HG03196 (cell line): Measurements from ENCODE around the gene PRKACA.

ENCODE experiments used
- ATAC-seq: cut with Tn5 transposase; IDR thresholded peaks from one replicate; pipeline ENCODE4 v1.9.1; 2021; ENCODE audit not compliant: unreplicated experiment

PRKACA gene

DNA sequence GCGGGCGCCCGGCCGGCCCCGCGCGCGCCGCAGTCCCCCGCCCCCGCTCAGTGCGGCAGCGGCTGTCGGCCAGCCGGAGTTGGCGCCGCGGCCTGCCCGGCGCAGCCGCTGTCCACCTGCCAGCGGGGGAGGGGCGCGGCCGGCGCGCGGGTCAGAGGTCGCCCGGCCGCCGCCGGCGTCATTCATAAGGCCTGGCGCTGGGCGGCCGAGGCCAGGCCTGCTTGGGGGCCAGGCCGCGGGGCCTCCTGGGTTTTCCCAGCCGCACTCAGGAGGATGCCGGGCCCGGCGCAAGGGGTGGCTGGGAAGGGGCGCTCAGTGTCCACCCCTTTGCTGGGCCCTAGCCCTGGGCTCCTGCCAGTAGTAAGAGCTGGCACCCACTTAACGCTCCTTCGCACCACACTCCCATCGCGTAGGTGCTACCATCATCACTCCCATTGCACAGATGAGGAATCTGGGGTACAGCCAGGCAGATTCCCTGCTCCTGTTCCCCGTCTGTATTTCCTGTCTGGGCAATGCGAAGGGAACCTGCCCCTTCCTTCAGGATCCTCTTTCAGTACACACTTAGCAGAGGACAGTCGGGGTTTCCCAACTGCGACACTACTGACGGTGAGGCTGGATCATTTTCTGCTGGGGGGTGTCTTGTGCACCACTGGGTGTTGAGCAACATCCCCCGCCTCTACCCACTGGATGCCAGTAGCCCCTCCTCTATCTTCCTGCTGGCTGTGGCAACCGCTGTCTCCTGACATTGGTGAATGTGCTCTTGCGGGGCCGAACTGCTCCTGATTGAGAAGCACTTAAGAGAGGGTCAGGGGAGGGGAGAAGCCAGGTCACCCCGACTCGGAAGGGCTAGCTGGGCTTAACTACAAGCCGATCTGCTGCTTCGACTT is 846 bp upstream of the PRKACA start:
- no peak for ATAC-seq

GRCh38 chr19:14116918-14117578 is 514 bp downstream of the PRKACA start:
- ATAC-seq, result peak; percentile 6

DNA sequence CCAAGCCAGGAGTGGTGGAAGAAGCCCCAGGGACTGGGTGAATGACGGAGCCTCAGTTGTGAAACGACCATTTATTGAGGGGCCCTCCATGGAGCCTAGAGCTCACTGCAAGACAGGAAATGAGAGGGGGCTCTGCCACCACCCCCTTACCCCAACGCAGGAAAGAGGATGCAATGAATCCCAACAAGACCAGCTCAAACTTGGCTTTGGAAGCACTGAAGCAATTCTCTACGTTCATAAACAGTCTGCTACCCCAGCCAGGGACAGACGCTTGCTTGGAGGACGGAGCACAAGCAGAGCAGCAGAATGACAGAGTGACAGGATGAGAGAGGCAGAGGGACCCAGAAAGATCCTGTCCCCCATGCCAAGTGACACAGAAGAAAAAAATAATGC is 1.0 kb downstream of the PRKACA start:
- no peak for ATAC-seq

DNA sequence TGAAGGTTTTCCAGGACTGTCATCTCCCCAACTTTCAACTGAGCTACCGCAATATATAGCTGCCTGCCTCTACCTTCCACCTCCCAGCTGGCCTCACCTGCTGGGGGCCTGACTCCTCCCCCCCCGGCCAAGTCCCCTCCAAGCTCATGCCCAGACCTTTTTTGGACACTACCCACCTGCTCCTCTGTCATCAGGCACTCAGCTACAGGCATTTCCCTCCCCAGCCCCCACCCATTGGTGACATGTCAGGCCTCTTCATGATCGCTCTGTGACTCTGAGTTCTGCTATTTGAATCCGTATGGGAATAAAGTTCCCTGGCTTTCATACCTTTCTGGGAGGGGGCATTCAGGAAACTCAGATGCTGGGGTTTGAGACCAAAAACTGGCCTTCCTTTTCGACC is 1.8 kb downstream of the PRKACA start:
- ATAC-seq, result no peak

DNA sequence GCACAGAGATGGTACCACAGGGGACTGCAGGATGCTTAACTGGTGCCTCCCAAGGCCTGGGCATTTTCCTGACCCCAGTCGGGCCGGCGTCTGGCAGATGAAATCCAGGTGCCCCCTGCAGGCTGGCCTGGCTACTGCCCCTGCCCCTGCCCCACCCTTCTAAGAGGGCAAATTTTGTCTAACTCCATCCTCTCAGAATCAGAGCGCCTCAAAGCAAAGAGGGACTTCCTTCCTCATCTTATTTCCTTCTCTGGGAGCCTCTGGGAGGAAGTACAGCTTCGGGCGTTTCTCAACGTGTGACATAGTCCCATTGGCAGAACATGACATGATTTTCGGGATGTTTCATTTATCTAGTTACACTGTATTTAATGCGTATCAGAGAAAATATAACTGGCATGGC is 2.7 kb downstream of the PRKACA start:
- ATAC-seq, result no peak

GRCh38 chr19:14114439-14114838 is 3.1 kb downstream of the PRKACA start:
- ATAC-seq, result no peak

DNA sequence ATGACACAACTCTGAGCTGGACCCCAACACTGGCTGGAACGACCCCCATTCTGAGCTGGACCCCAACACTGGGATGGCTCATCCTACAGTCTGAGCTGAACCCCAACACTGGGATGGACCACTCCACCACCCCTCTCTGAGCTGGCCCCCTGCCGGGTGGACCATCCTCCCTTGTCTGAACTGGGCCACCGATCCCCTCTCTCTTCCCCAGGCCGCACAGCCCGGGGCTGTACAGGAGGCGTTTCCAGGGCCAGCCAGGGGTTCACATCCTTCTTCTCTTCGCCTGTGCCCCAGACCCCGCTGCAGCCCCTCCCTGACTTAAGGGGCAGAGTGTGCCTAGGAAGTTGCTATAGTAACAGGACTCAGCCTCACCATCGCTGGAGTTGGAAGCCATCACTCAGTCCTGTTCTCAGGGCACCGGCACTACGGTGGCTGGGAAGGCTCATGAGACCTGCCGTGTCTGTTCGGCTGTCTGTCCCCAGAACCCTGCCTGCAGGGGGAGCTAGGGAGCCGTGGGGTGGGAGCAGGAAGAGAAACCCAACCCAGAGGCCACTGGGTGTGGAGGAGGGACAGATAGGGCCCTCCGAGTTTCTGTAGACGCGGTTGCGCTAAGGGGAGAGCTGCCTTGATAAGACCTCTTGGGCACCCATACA is 3.7 kb downstream of the PRKACA start:
- ATAC-seq, result no peak

DNA sequence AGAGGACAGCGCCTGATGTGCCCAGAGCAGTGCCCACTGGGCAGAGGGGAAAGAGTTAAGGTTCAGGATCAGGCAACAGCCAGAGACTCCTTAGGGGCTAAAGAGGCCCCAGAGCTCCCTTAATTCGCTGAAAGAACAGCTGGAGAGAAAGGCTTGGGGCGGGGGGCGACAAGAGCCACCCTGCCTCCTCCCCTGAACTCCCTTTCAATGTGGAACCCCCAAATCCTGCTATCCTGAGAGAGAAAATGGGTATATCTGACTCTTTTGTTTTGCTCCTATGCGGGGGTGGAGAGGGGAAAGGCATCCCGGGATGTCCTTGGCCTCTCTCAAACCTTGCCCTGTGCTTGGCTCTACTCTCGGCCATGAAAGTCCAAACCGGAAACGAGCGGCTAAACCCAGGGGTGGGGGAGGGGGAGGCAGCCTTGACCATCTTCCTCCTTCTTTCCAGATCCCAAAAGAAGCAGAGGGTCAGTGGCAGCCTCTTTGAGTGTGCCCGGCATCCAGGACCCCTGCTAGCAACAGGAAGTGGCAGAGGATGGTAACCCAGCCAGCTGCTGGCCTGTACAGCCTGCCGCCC is 4.7 kb downstream of the PRKACA start:
- no peak for ATAC-seq

GRCh38 chr19:14112051-14112808 is 5.3 kb downstream of the PRKACA start:
- no peak for ATAC-seq

DNA sequence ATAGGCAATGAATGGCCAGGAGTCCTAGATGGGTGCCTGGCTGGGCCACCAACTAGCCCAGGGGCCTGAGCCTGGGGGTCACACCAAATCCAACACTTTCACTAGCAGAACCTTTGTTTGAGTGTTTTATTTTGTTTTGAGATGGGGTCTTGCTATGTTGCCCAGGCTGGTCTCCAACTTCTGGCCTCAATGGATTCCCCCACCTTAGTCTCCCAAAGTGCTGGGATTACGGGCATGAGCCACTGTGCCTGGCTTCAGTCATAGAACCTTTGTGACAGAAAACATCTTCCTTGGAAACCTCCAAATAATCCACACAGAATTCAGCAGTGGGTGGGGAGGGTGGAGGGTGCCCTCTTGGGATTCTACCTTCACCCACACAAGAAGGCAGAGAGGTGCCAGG is 6.1 kb downstream of the PRKACA start:
- no peak for ATAC-seq

GRCh38 chr19:14110650-14111049 is 6.9 kb downstream of the PRKACA start:
- no peak for ATAC-seq

- no peak for ATAC-seq
These were observed 9.7 kb downstream of the PRKACA start for GRCh38 chr19:14107581-14108461.

GRCh38 chr19:14106840-14107239 is 10.7 kb downstream of the PRKACA start:
- no peak for ATAC-seq

GRCh38 chr19:14105680-14106079 is 11.9 kb downstream of the PRKACA start:
- ATAC-seq, result no peak

DNA sequence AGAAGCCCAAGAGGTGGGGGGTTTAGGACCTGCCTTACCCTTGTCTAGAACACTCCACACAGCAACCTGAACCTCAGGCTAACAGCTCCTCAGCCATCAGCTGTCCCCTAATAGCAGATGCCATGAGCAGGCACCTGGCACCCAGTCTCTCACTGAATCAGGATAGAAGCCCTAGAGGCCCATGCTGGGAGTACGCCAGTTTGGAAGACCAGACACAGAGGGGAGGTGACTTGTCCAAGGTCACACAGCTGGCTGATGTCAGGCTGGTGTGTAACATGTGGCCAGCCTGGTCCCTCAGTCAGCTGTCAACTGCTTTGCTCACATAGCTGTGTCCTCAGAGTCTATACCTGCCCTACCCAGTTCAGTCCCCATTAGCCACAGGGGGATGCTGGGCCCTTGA is 14.3 kb downstream of the PRKACA start:
- ATAC-seq, result no peak

- ATAC-seq, result no peak
These were observed 14.8 kb downstream of the PRKACA start for GRCh38 chr19:14102756-14103155.

GRCh38 chr19:14102102-14102696 is 15.4 kb downstream of the PRKACA start:
- no peak for ATAC-seq

DNA sequence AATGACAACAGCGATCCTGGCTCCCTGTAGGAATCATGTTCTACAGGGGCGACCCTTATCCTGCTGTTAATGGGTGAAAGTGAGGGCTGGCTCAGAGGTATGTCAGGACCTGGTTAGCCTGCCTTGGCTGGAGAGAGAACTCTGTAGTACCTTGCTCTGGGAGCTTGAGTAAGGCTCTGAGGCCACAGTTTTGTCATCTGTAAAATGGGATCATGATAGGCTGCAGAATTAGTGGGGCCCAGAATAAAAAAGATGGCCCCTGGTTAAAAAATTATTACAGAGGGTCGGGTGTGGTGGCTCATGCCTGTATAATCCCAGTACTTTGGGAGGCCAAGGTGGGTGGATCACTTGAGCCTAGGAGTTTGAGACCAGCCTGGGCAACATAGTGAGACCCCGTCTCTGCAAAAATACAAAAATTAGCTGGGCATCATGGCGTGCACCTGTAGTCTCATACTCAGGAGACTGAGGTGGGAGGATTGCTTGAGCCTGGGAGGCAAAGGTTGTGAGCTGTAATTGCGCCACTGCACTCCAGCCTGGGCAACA is 16.5 kb downstream of the PRKACA start:
- no peak for ATAC-seq

DNA sequence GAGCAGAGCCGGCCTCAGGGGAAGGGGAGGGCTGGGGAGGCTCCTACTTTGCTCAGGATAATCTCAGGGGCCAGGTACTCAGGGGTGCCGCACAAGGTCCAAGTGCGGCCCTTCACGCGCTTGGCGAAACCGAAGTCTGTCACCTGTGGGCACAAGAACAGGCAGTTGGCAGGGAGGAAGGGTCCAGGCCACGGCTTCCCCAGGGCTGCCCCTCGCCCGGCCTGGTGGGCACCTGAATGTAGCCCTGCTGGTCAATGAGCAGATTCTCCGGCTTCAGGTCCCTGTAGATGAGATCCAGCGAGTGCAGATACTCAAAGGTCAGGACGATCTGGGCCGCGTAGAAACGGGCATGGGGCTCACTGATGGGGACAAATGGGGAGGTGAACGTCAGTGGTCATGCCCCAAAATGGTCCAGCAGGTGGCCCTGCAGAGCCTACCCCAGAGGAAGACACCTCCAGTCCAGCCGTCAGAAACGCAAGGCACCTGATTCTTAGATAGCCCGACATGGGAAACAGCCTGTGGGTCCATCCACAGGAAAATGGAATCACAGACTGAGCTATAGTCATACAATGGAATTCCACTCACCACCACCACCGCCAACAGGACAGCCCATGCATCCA is 19.9 kb downstream of the PRKACA start:
- ATAC-seq, result no peak
